Measurements from ENCODE around the gene BTRC.
A peak's percentile ranks its signal among the peaks of the same experiment; 100 is the strongest.

Gene BTRC

DNA sequence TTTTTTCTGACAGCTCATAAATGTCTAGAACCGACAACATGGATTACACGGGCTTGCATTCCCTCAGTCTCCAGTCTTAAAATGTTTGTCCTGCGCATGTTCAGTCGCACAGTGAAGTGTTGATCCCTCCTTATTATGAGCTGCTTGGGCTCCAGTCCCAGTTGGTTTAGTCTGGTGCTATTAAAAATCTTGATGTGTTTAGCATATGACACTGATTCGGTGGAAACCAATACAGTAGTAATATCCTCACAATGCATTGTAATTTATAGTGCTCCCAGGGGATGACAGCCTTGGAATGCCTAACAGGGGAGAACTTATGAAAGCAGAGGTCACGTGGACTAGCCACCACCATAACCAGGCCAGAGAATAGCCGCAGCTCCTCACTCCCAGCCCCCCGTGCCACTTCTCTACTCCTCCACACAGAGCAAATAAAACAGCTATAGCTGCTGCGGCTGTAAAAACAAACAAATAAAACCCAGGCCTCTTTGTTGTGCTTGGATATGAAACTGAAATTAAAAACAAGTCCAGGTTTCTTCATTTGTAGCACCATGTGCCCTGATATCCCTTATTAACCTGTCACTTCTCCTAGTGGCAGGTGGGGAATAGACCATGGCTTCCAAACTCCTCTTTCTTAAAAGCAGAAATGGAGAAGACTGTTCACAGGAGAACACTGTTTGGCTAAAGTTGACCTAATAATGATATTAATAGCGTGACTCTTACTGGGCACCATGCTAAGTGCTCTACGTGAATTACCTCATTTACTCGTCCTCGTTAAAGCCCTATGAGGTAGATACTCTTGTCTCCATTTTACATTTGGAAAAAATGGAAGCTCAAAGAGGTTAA lies 241.8 kb downstream of the BTRC start:
- DNase-seq, result no peak

DNA sequence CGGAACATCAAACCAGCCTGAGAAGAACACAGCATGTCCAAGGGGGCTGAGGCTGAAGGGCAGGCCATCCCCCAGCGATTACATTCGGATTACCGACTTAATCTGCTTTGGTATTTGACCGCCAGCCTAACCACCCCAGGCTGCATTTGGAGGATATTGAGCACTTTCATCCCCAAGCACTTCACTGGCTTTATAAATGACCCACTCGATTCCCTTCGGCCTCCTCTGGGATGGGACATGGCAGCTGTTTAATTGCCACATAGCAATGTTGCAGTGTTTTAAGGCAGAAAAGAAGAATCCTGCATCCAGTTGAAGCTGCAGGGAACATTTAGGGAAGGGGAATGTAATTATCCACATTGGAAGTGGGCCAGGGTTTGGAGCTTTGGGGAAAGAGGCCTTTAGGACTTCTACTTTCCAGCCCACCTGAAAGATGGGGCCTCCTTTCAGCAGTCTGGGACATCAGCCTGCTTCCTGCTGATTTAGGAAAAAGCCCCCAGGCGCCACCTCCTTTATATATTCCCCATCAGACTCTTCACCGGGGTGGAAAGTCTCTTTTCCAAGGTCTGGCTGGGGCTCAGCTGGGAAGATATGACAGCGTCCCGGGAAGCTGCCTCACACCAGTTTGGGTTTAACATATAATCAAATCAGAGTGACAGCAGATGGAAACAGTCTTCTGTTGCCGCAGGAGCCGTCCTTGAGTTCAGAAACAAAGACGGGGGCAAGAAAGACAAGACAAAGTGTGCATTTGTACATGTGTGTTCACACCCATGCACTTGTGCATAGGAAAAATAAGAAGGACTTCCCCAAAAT lies 243.3 kb downstream of the BTRC start:
- no peak for DNase-seq

DNA sequence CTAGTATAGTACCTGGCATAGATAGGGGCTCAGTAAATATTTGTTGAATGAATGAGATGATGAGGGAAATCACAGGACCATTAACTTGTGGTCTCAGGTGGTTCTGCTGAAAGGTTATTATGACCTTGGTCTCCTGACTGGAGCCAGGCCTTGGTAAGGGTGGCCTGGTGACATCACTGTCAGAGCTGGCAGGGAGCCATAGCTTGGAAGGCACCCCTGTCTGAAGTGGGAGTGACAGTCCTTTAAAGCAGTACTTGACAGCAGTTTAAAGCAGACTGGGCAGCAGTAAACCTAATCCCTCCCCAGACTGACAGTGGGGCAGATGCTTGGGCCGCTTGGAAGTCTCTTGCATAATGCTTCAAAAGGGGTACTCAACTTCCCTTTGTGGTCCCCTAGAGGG lies 247.6 kb downstream of the BTRC start:
- DNase-seq, result no peak

DNA sequence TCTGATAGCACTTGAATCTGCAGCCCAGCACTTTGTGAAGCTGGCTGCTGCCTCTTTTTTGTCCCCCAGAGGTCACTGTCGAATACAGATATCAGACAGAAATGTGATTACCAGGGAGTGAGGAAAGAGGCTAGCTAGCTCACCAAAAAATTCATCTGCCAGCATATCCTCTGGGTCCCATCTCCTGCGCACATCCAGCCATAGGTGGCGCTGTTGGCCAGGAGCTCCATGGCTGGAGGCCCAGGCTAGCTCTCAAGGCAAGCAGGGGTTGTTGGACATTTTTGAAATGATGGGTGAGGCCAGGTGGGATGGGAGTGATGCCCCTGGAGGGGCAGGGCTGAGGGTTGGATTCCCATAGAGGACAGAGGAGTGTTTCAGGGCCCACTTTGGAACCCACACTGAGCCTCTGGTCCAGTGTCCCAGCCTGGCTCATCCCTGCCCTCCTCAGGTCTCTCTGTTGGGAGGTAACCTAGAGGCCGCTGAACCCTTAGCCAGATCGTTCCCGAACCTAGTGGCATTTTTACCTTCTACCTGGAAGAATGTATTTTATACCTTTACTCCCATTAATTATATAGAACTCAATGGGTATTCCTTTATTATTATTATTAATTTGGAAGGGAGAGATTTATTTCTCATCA lies 248.9 kb downstream of the BTRC start:
- DNase-seq, result peak; percentile 92
